Neural crest cell (in vitro differentiated cells): Measurements from ENCODE around the gene SDHAF2. TPM values are rescaled to one million over a fixed set of nuclear protein-coding genes. Genes with fewer than 3 reads are reported as not detected.
A peak's percentile ranks its signal among the peaks of the same experiment; 100 is the strongest.
"Not testable (repeated sequence)": the region's sequence is repeated elsewhere in the genome, so short reads cannot be mapped to it uniquely, and the experiment has no call there.

Source experiments
- DNase-seq: peaks from one replicate; pipeline ENCODE4 v3.0.0; 2021; ENCODE audit warnings: low read depth, mixed read lengths, low spot score
- H3K27ac Mint-ChIP-seq: one replicate; pipeline ENCODE4 v1.8.0; 2021; ENCODE audit warnings: mild to moderate bottlenecking, mixed read lengths; ENCODE audit not compliant: unreplicated experiment
- H3K27me3 Mint-ChIP-seq: 2 replicates; pipeline ENCODE4 v1.8.0; 2021; ENCODE audit warnings: low read depth, mild to moderate bottlenecking, mixed read lengths
- H3K36me3 Mint-ChIP-seq: 2 replicates; pipeline ENCODE4 v1.8.0; 2021; ENCODE audit warnings: low read depth, mild to moderate bottlenecking, mixed read lengths
- H3K4me1 Mint-ChIP-seq: 2 replicates; pipeline ENCODE4 v1.8.0; 2021; ENCODE audit warnings: mixed read lengths
- H3K4me3 Mint-ChIP-seq: one replicate; pipeline ENCODE4 v1.8.0; 2021; ENCODE audit warnings: mild to moderate bottlenecking, mixed read lengths
- H3K9me3 Mint-ChIP-seq: 2 replicates; pipeline ENCODE4 v1.8.0; 2021; ENCODE audit warnings: mixed read lengths
- total RNA-seq: library from RNA; stranded (reverse); gene quantifications from 2 replicates; pipeline ENCODE4 v1.2.1, GENCODE V29; 2021
- TF ChIP-seq, protein P1 (sequence below): fragments of 200-600 bp; sonication (generic); conservative IDR thresholded peaks from 2 replicates; pipeline ENCODE4 v1.5.0; 2021; ENCODE audit warnings: antibody characterized with exemption, mild to moderate bottlenecking

The SDHAF2 gene
- total RNA-seq, 1 donor from 2014 or later = 35.0 TPM

DNA sequence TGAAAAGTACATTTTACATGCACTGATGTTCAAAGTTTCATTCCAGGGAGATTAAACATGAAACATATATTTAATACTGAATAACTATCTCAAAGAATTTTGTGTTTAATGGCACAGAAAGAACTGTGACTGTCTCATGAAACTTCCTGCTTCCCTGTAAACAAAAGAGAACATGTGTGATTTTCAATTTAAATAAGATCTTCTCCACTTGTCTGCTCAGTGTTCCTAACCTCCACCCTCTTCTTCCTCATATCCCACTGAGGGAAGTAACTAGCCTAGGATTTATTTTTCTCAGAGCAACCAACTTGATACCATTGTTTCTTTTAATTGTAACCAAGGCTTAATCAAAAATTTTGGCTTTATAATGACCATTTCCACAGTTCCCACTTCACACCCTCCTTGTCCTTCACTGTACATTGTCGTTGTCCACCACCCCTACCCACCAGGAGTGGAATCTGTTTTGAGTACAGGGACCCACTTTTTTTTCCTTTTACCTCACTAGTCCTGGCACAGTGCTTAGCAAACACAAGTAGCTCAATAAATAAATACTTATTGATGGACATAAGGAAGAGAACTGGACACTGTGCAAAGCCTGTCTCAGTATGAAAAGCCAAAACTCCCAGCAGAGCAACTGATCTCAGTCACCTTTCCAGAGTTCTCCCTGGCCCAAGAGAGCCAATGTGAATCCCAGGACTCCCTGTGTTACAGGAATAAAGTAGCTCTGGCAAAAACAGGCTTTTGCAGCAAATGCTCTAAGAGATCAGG, 4.4 kb upstream of the SDHAF2 start:
- Mint-ChIP-seq H3K4me1 (peaks cover 26% of the 10 kb centered on the region), H3K27ac (no peak overlapping the region), H3K27me3 (no peaks in the 10 kb centered on the region), H3K36me3 (peaks cover 20% of the 10 kb centered on the region), H3K4me3 (no peak overlapping the region), H3K9me3 (no peaks in the 10 kb centered on the region)
- TF ChIP-seq, protein P1, sequence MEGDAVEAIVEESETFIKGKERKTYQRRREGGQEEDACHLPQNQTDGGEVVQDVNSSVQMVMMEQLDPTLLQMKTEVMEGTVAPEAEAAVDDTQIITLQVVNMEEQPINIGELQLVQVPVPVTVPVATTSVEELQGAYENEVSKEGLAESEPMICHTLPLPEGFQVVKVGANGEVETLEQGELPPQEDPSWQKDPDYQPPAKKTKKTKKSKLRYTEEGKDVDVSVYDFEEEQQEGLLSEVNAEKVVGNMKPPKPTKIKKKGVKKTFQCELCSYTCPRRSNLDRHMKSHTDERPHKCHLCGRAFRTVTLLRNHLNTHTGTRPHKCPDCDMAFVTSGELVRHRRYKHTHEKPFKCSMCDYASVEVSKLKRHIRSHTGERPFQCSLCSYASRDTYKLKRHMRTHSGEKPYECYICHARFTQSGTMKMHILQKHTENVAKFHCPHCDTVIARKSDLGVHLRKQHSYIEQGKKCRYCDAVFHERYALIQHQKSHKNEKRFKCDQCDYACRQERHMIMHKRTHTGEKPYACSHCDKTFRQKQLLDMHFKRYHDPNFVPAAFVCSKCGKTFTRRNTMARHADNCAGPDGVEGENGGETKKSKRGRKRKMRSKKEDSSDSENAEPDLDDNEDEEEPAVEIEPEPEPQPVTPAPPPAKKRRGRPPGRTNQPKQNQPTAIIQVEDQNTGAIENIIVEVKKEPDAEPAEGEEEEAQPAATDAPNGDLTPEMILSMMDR = no peak
- DNase-seq = no peak

DNA sequence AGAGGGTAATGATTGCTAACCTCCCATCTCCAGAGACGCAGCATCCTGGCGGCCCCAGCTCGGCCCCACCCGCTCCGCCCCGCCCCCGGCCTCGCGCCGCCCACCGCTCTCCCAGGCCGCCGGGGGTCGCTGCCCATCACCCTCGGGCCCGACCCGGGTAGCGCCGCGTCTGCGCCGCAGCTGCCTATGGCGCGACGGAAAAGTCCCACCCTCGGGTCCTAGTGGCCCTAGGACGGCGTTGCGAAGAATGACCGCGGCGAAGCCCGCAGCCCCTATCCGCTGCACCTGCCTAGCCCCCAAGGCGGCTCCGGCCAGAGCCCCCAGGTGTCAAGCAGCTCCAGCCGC, 606 bp upstream of the SDHAF2 start:
- peak overlapping the region; percentile 98 for H3K4me3 Mint-ChIP-seq
- no peaks in the 10 kb centered on the region for H3K9me3 Mint-ChIP-seq
- H3K27ac Mint-ChIP-seq = peak overlapping the region; percentile 99
- TF ChIP-seq, protein P1 = peak; percentile 52
- DNase-seq = peak; percentile 73
- H3K4me1 Mint-ChIP-seq = peaks cover 41% of the 10 kb centered on the region
- peaks cover 13% of the 10 kb centered on the region for H3K36me3 Mint-ChIP-seq
- no peaks in the 10 kb centered on the region for H3K27me3 Mint-ChIP-seq

DNA sequence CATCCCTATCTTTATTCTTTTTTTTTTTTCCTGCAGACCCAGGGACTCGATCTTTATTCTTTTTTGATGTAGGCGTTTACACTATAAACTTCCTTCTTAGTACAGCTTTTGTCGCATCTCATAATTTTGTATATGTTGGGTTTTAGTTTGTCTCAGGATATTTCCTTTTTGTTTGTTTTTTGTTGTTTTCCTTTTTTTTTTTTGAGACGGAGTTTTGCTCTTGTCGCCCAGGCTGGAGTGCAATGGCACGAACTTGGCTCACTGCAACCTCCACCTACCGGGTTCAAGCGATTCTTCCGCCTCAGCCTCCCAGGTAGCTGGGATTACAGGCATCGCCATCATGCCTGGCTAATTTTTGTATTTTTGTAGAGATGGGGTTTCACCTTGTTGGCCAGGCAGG, 915 bp downstream of the SDHAF2 start:
- peaks cover 47% of the 10 kb centered on the region for H3K4me1 Mint-ChIP-seq
- not testable (repeated sequence) for H3K9me3 Mint-ChIP-seq, DNase-seq, H3K36me3 Mint-ChIP-seq, H3K27me3 Mint-ChIP-seq
- peak overlapping the region; percentile 57 for H3K27ac Mint-ChIP-seq
- H3K4me3 Mint-ChIP-seq = peak overlapping the region; percentile 98

DNA sequence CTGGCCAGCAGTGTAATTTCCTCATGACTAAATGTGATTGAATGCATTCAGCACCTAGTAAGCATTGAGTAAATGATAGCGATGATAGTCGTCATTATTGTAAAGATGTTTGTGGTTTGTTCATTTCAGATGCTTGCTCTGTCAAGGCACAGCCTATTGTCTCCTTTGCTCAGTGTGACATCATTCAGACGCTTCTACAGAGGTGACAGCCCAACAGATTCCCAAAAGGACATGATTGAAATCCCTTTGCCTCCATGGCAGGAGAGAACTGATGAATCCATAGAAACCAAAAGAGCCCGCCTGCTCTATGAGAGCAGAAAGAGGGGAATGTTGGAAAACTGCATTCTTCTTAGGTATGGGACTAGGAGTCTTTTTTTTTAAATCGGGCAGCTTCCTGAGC, 7.6 kb downstream of the SDHAF2 start:
- TF ChIP-seq, protein P1 = no peak
- Mint-ChIP-seq H3K4me1 (peaks cover 9% of the 10 kb centered on the region), H3K36me3 (peaks cover 17% of the 10 kb centered on the region), H3K27ac (peak overlapping the region; percentile 62), H3K27me3 (no peaks in the 10 kb centered on the region), H3K4me3 (no peak overlapping the region), H3K9me3 (no peaks in the 10 kb centered on the region)
- no peak for DNase-seq

DNA sequence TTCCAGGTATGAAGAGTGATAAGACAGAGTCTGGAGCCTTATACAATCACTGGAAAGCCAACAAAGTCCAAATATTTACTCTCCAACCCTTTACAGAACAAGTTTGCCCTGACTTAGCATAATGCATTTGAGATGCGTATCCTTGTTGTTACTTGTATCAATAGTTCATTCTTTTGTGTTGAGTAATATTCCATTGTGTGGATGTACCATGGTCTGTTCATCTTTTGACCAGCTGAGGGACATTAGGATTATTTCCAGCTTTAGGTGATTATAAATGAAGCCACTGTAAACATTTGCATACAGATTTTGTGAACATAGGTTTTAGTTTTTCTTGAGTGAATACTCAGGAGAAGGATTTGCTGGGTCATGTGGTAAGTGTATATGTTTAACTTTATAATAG, 9.7 kb downstream of the SDHAF2 start:
- H3K27ac Mint-ChIP-seq = no peak overlapping the region
- no peaks in the 10 kb centered on the region for H3K27me3 Mint-ChIP-seq
- DNase-seq = no peak
- H3K4me3 Mint-ChIP-seq = no peak overlapping the region
- no peaks in the 10 kb centered on the region for H3K9me3 Mint-ChIP-seq
- peaks cover 25% of the 10 kb centered on the region for H3K36me3 Mint-ChIP-seq
- peaks cover 6% of the 10 kb centered on the region for H3K4me1 Mint-ChIP-seq
- TF ChIP-seq, protein P1 = no peak

DNA sequence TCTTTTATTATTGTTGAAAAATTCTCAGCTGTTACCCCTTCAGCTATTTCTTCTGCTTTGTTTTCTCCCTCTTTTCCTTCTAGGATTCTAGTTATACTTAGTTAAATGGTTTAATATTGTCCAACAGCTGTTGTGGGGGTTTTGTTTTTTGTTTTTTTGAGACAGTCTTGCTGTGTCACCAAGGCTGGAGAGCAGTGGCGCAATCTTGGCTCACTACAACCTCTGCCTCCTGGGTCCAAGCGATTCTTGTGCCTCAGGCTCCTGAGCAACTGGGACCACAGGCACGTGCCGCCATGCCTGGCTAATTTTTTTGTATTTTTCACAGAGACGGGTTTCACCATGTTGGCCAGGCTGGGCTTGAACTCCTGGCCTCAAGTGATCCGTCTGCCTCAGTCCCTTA, 12.7 kb downstream of the SDHAF2 start:
- Mint-ChIP-seq H3K27ac (no peak overlapping the region), H3K36me3 (peaks cover 26% of the 10 kb centered on the region), H3K4me1 (peaks cover 9% of the 10 kb centered on the region), H3K4me3 (no peak overlapping the region), H3K27me3 (no peaks in the 10 kb centered on the region), H3K9me3 (no peaks in the 10 kb centered on the region)
- TF ChIP-seq, protein P1 = no peak
- DNase-seq = no peak
